Breast epithelium (tissue), 4 donors: ENCODE results near the gene MIB2. TPM values are rescaled to one million over a fixed set of nuclear protein-coding genes. Genes with fewer than 3 reads are reported as not detected.

Source experiments
- DNase-seq, 2 donors: peaks; one replicate each; pipeline ENCODE4 v3.0.0-alpha.2; 2019; ENCODE audit warnings: low spot score in 2 of 2
- H3K27ac ChIP-seq, 2 donors: fragments of 200-600 bp; sonication (generic) in 1 of 2; one replicate each; pipeline ENCODE4 v1.5.1; 2016 to 2019; ENCODE audit warnings: mild to moderate bottlenecking in 1 of 2
- H3K27me3 ChIP-seq, 2 donors: fragments of 200-600 bp; sonication (generic) in 1 of 2; one replicate each; pipeline versions ENCODE4 v1.5.1 to v1.6.0; 2017 to 2019; ENCODE audit warnings: control low read depth in 1 of 2, mild to moderate bottlenecking in 1 of 2
- H3K36me3 ChIP-seq: fragments of 200-600 bp; one replicate; pipeline ENCODE4 v1.5.1; 2019
- H3K4me1 ChIP-seq, 2 donors: fragments of 200-600 bp; sonication (generic); one replicate each; pipeline ENCODE4 v1.5.1; 2016 to 2019; ENCODE audit warnings: control low read depth in 1 of 2
- H3K4me3 ChIP-seq, 3 donors: fragments of 200-600 bp; sonication (generic); 1 replicate in 2 of 3; 2 replicates in 1 of 3; pipeline ENCODE4 v1.5.1; 2016 to 2019; ENCODE audit warnings: mild to moderate bottlenecking in 3 of 3, moderate library complexity in 2 of 3
- H3K9me3 ChIP-seq, 2 donors: fragments of 200-600 bp; sonication (generic) in 1 of 2; one replicate each; pipeline ENCODE4 v1.5.1; 2016 to 2019; ENCODE audit warnings: control low read depth in 1 of 2
- CTCF ChIP-seq, 3 donors: fragments of 450-650 bp; IDR thresholded peaks; one replicate each; pipeline ENCODE4 v1.5.1; 2016 to 2017; ENCODE audit warnings: antibody characterized with exemption in 3 of 3, mild to moderate bottlenecking in 3 of 3, moderate library complexity in 3 of 3
- POLR2A ChIP-seq: fragments of 450-650 bp; IDR thresholded peaks from one replicate; pipeline ENCODE4 v1.6.1; 2016; ENCODE audit warnings: antibody characterized with exemption, mild to moderate bottlenecking, moderate library complexity
- POLR2AphosphoS5 ChIP-seq, 3 donors: sonication (generic); formaldehyde crosslinking; IDR thresholded peaks; one replicate each; pipeline ENCODE4 v1.6.1; 2017; ENCODE audit warnings: antibody characterized with exemption in 3 of 3
- intact Hi-C: fragments of 100-400 bp; cut with DNase I; formaldehyde crosslinking; loops from one replicate; pipeline ENCODE4 v1.15.1; 2023; ENCODE audit warnings: low total_unique reads
- total RNA-seq, 3 donors: library from RNA; depleted of rRNA; stranded (reverse); fragments of >200 nt; gene quantifications; one replicate each; pipeline ENCODE4 v1.1.0, GENCODE V29; 2016

Gene MIB2
- total RNA-seq, 3 donors from 2014 or later = 32.0 to 69.5 (median 48.9) TPM

GRCh38 chr1:1604374-1605033 is 10.8 kb upstream of the MIB2 start:
- H3K36me3 ChIP-seq = no peaks in the 10 kb centered on the region
- no peak overlapping the region for H3K27ac ChIP-seq
- DNase-seq = no peak
- H3K4me3 ChIP-seq = no peak overlapping the region
- no peaks in the 10 kb centered on the region for H3K9me3 ChIP-seq
- TF ChIP-seq POLR2A = no peak
- TF ChIP-seq CTCF (IDR thresholded peaks at IDR 0.05) = no peak
- TF ChIP-seq POLR2AphosphoS5 (IDR thresholded peaks at IDR 0.05) = no peak
- intact Hi-C loops = no loop called here
- H3K4me1 ChIP-seq = peaks cover 6 to 8% of the 10 kb centered on the region in 2 donors
- H3K27me3 ChIP-seq = peaks cover 0 to 5% of the 10 kb centered on the region in 2 donors

GRCh38 chr1:1605034-1605591 is 10.2 kb upstream of the MIB2 start:
- Histone ChIP-seq H3K4me3 (no peak overlapping the region), H3K9me3 (no peaks in the 10 kb centered on the region), H3K27me3 (peaks cover 0 to 5% of the 10 kb centered on the region in 2 donors), H3K27ac (no peak overlapping the region), H3K36me3 (no peaks in the 10 kb centered on the region), H3K4me1 (peaks cover 6 to 7% of the 10 kb centered on the region in 2 donors)
- no peak for TF ChIP-seq POLR2A
- TF ChIP-seq CTCF (IDR thresholded peaks at IDR 0.05) = no peak
- no peak for TF ChIP-seq POLR2AphosphoS5 (IDR thresholded peaks at IDR 0.05)
- DNase-seq = no peak
- intact Hi-C loops = no loop called here

- Histone ChIP-seq H3K4me1 (peaks cover 1 to 2% of the 10 kb centered on the region in 2 donors), H3K27ac (no peak overlapping the region), H3K27me3 (no peaks in the 10 kb centered on the region), H3K9me3 (no peaks in the 10 kb centered on the region), H3K36me3 (no peaks in the 10 kb centered on the region), H3K4me3 (no peak overlapping the region)
- DNase-seq = no peak
- intact Hi-C loops = no loop called here
- no peak for TF ChIP-seq CTCF (IDR thresholded peaks at IDR 0.05)
- TF ChIP-seq POLR2AphosphoS5 (IDR thresholded peaks at IDR 0.05) = no peak
- no peak for TF ChIP-seq POLR2A
Measured at GRCh38 chr1:1605724-1606123, 9.6 kb upstream of the MIB2 start.

GRCh38 chr1:1606232-1606631 is 9.1 kb upstream of the MIB2 start:
- H3K9me3 ChIP-seq = no peaks in the 10 kb centered on the region
- H3K4me3 ChIP-seq = no peak overlapping the region
- H3K4me1 ChIP-seq = no peaks in the 10 kb centered on the region
- no peak for TF ChIP-seq POLR2A
- no peak for TF ChIP-seq POLR2AphosphoS5 (IDR thresholded peaks at IDR 0.05)
- TF ChIP-seq CTCF (IDR thresholded peaks at IDR 0.05) = no peak
- intact Hi-C loops = no loop called here
- no peaks in the 10 kb centered on the region for H3K27me3 ChIP-seq
- no peaks in the 10 kb centered on the region for H3K36me3 ChIP-seq
- H3K27ac ChIP-seq = no peak overlapping the region
- DNase-seq = no peak

- intact Hi-C loops = no loop called here
- Histone ChIP-seq H3K9me3 (no peaks in the 10 kb centered on the region), H3K27me3 (no peaks in the 10 kb centered on the region), H3K36me3 (no peaks in the 10 kb centered on the region), H3K4me1 (peaks cover 7 to 8% of the 10 kb centered on the region in 2 donors), H3K4me3 (no peak overlapping the region), H3K27ac (peak overlapping the region; percentile 21 to 68)
- DNase-seq = no peak
- TF ChIP-seq POLR2A (no peak), POLR2AphosphoS5 (IDR thresholded peaks at IDR 0.05) (no peak), CTCF (IDR thresholded peaks at IDR 0.05) (no peak)
Measured at GRCh38 chr1:1609822-1610485, 5.3 kb upstream of the MIB2 start.
